Mesendoderm (in vitro differentiated cells): ENCODE data around the gene TPSD1.

ENCODE experiments used
- DNase-seq: peaks from one replicate; pipeline ENCODE4 v3.0.0; 2013
- H2AK5ac ChIP-seq: 2 replicates; pipeline ENCODE4 v1.6.1; 2013; ENCODE audit warnings: low read length, inconsistent platforms
- H2BK120ac ChIP-seq: 2 replicates; pipeline ENCODE4 v1.6.1; 2013; ENCODE audit warnings: low read depth, mild to moderate bottlenecking, low read length, moderate library complexity, mixed read lengths
- H2BK15ac ChIP-seq: replicated peaks from 2 replicates; pipeline ENCODE4 v1.6.1; 2013; ENCODE audit warnings: low read depth, mild to moderate bottlenecking, moderate library complexity
- H2BK5ac ChIP-seq: 2 replicates; pipeline ENCODE4 v1.6.1; 2013; ENCODE audit warnings: low read length, inconsistent platforms
- H3K18ac ChIP-seq: 2 replicates; pipeline ENCODE4 v1.6.1; 2013; ENCODE audit warnings: mild to moderate bottlenecking, low read length, mixed read lengths
- H3K23ac ChIP-seq: one replicate; pipeline ENCODE4 v1.6.1; 2013; ENCODE audit warnings: low read length
- H3K27ac ChIP-seq: 2 replicates; pipeline ENCODE4 v1.5.1; 2013; ENCODE audit warnings: low read depth, mild to moderate bottlenecking, inconsistent platforms, low read length, moderate library complexity
- H3K27me3 ChIP-seq: 2 replicates; pipeline ENCODE4 v1.6.1; 2013; ENCODE audit warnings: low read length, control low read depth, mild to moderate bottlenecking, inconsistent platforms; ENCODE audit not compliant: insufficient read depth, poor library complexity
- H3K36me3 ChIP-seq: 2 replicates; pipeline ENCODE4 v1.6.1; 2013; ENCODE audit warnings: low read length, inconsistent platforms; ENCODE audit not compliant: control insufficient read depth, insufficient read depth
- H3K4ac ChIP-seq: one replicate; pipeline ENCODE4 v1.6.1; 2013; ENCODE audit warnings: low read depth, mild to moderate bottlenecking, low read length, moderate library complexity
- H3K4me1 ChIP-seq: 2 replicates; pipeline ENCODE4 v1.6.1; 2013; ENCODE audit warnings: low read depth, low read length, inconsistent platforms; ENCODE audit not compliant: control insufficient read depth
- H3K4me2 ChIP-seq: 2 replicates; pipeline ENCODE4 v1.6.1; 2013; ENCODE audit warnings: low read length
- H3K4me3 ChIP-seq: 2 replicates; pipeline ENCODE4 v1.5.1; 2013; ENCODE audit warnings: mild to moderate bottlenecking, low read length
- H3K56ac ChIP-seq: one replicate; pipeline ENCODE4 v1.6.1; 2013; ENCODE audit warnings: low read length
- H3K79me1 ChIP-seq: 2 replicates; pipeline ENCODE4 v1.6.1; 2013; ENCODE audit warnings: low read length, inconsistent platforms
- H3K79me2 ChIP-seq: 2 replicates; pipeline ENCODE4 v1.6.1; 2013; ENCODE audit warnings: mild to moderate bottlenecking, low read length; ENCODE audit not compliant: control insufficient read depth, insufficient read depth
- H3K9ac ChIP-seq: 2 replicates; pipeline ENCODE4 v1.6.1; 2013; ENCODE audit warnings: low read length, inconsistent platforms
- H4K5ac ChIP-seq: one replicate; pipeline ENCODE4 v1.6.1; 2013; ENCODE audit warnings: low read length
- H4K8ac ChIP-seq: one replicate; pipeline ENCODE4 v1.6.1; 2013; ENCODE audit warnings: low read depth, mild to moderate bottlenecking, control low read depth, low read length, moderate library complexity
- WGBS: extraction: QIAGEN DNeasy Blood & Tissue Kit; methylation state at CpG from one replicate; pipeline ENCODE4 v1.1.7; 2013; ENCODE audit warnings: low lambda C conversion rate, missing lambda C conversion rate; ENCODE audit not compliant: insufficient coverage; ENCODE audit errors: extremely low coverage; 5-methylcytosine and 5-hydroxymethylcytosine counted together

Gene TPSD1

GRCh38 chr16:1214719-1215118 is 41.1 kb upstream of the TPSD1 start:
- no peaks in the 10 kb centered on the region for H3K79me2 ChIP-seq
- no peak overlapping the region for H3K4me3 ChIP-seq
- no peak overlapping the region for H3K4ac ChIP-seq
- no peak overlapping the region for H2BK15ac ChIP-seq
- no peak overlapping the region for H2BK5ac ChIP-seq
- no CpG with 5 or more reads among the region's 16 CpGs for WGBS
- no peak overlapping the region for H2BK120ac ChIP-seq
- H3K36me3 ChIP-seq = no peaks in the 10 kb centered on the region
- no peak overlapping the region for H4K8ac ChIP-seq
- no peak overlapping the region for H3K4me2 ChIP-seq
- H3K27me3 ChIP-seq = no peaks in the 10 kb centered on the region
- no peak overlapping the region for H3K9ac ChIP-seq
- no peak overlapping the region for H3K23ac ChIP-seq
- no peak overlapping the region for H3K56ac ChIP-seq
- no peak overlapping the region for H2AK5ac ChIP-seq
- H3K4me1 ChIP-seq = no peaks in the 10 kb centered on the region
- H4K5ac ChIP-seq = no peak overlapping the region
- DNase-seq = no peak
- H3K18ac ChIP-seq = no peak overlapping the region
- no peaks in the 10 kb centered on the region for H3K79me1 ChIP-seq
- no peak overlapping the region for H3K27ac ChIP-seq

- Histone ChIP-seq H3K36me3 (no peaks in the 10 kb centered on the region), H3K18ac (no peak overlapping the region), H3K79me2 (no peaks in the 10 kb centered on the region), H3K27me3 (no peaks in the 10 kb centered on the region), H3K4ac (no peak overlapping the region), H2BK5ac (no peak overlapping the region), H2AK5ac (no peak overlapping the region), H3K9ac (no peak overlapping the region), H3K79me1 (no peaks in the 10 kb centered on the region), H2BK120ac (no peak overlapping the region), H4K5ac (no peak overlapping the region), H3K4me2 (no peak overlapping the region), H4K8ac (no peak overlapping the region), H3K4me3 (no peak overlapping the region), H3K4me1 (no peaks in the 10 kb centered on the region), H3K23ac (no peak overlapping the region), H3K56ac (no peak overlapping the region), H2BK15ac (no peak overlapping the region), H3K27ac (no peak overlapping the region)
- DNase-seq = no peak
- WGBS = no CpG with 5 or more reads among the region's 32 CpGs
Observed at GRCh38 chr16:1215574-1216295, 40.1 kb upstream of the TPSD1 start.

- H3K4me1 ChIP-seq = no peaks in the 10 kb centered on the region
- no peak overlapping the region for H3K27ac ChIP-seq
- H3K9ac ChIP-seq = no peak overlapping the region
- no peak overlapping the region for H2BK5ac ChIP-seq
- H2BK15ac ChIP-seq = no peak overlapping the region
- no peaks in the 10 kb centered on the region for H3K79me1 ChIP-seq
- no peak for DNase-seq
- H4K8ac ChIP-seq = no peak overlapping the region
- H3K56ac ChIP-seq = no peak overlapping the region
- H3K4me3 ChIP-seq = no peak overlapping the region
- H3K4me2 ChIP-seq = no peak overlapping the region
- no peaks in the 10 kb centered on the region for H3K27me3 ChIP-seq
- H3K4ac ChIP-seq = no peak overlapping the region
- H3K23ac ChIP-seq = no peak overlapping the region
- no peak overlapping the region for H2BK120ac ChIP-seq
- H3K18ac ChIP-seq = no peak overlapping the region
- no peak overlapping the region for H4K5ac ChIP-seq
- H3K36me3 ChIP-seq = no peaks in the 10 kb centered on the region
- no peak overlapping the region for H2AK5ac ChIP-seq
- WGBS = no CpG with 5 or more reads among the region's 12 CpGs
- H3K79me2 ChIP-seq = no peaks in the 10 kb centered on the region
Observed at GRCh38 chr16:1216296-1216619, 39.6 kb upstream of the TPSD1 start.

GRCh38 chr16:1216681-1217400 is 39.0 kb upstream of the TPSD1 start:
- H3K23ac ChIP-seq = no peak overlapping the region
- no peak overlapping the region for H3K4me2 ChIP-seq
- no peaks in the 10 kb centered on the region for H3K36me3 ChIP-seq
- H3K18ac ChIP-seq = no peak overlapping the region
- H4K5ac ChIP-seq = no peak overlapping the region
- H3K4ac ChIP-seq = no peak overlapping the region
- no peaks in the 10 kb centered on the region for H3K4me1 ChIP-seq
- H3K27ac ChIP-seq = no peak overlapping the region
- H3K56ac ChIP-seq = no peak overlapping the region
- no peaks in the 10 kb centered on the region for H3K79me1 ChIP-seq
- no peak overlapping the region for H2BK120ac ChIP-seq
- no CpG with 5 or more reads among the region's 32 CpGs for WGBS
- no peak overlapping the region for H3K4me3 ChIP-seq
- no peak overlapping the region for H2BK5ac ChIP-seq
- no peak overlapping the region for H2AK5ac ChIP-seq
- H2BK15ac ChIP-seq = no peak overlapping the region
- no peak for DNase-seq
- no peaks in the 10 kb centered on the region for H3K79me2 ChIP-seq
- H3K9ac ChIP-seq = no peak overlapping the region
- H3K27me3 ChIP-seq = no peaks in the 10 kb centered on the region
- no peak overlapping the region for H4K8ac ChIP-seq

- Histone ChIP-seq H3K79me2 (no peaks in the 10 kb centered on the region), H2BK15ac (no peak overlapping the region), H3K79me1 (no peaks in the 10 kb centered on the region), H4K5ac (no peak overlapping the region), H3K56ac (no peak overlapping the region), H3K23ac (no peak overlapping the region), H3K18ac (no peak overlapping the region), H2AK5ac (no peak overlapping the region), H3K9ac (no peak overlapping the region), H3K4me3 (no peak overlapping the region), H3K27ac (no peak overlapping the region), H3K36me3 (no peaks in the 10 kb centered on the region), H3K4me1 (no peaks in the 10 kb centered on the region), H3K4me2 (no peak overlapping the region), H3K4ac (no peak overlapping the region), H4K8ac (no peak overlapping the region), H2BK120ac (no peak overlapping the region), H3K27me3 (no peaks in the 10 kb centered on the region), H2BK5ac (no peak overlapping the region)
- WGBS = no CpG with 5 or more reads among the region's 24 CpGs
- DNase-seq = no peak
Observed at GRCh38 chr16:1217526-1217925, 38.3 kb upstream of the TPSD1 start.
